HG03571 (cell line): ENCODE data around the gene GPR84.
"Not testable (repeated sequence)": the region's sequence is repeated elsewhere in the genome, so short reads cannot be mapped to it uniquely, and the experiment has no call there.

ENCODE experiments used
- ATAC-seq: cut with Tn5 transposase; IDR thresholded peaks from one replicate; pipeline ENCODE4 v1.9.1; 2021; ENCODE audit not compliant: unreplicated experiment

The GPR84 gene

GRCh38 chr12:54356951-54357356, 7.3 kb downstream of the GPR84 start:
- ATAC-seq: no peak

- no peak for ATAC-seq
Observed at GRCh38 chr12:54356228-54356627, 8.1 kb downstream of the GPR84 start.

- ATAC-seq: no peak
Observed at GRCh38 chr12:54355104-54355815, 9.0 kb downstream of the GPR84 start.

GRCh38 chr12:54354271-54354670, 10.0 kb downstream of the GPR84 start:
- not testable (repeated sequence) for ATAC-seq

GRCh38 chr12:54352891-54353874, 11.1 kb downstream of the GPR84 start:
- no peak for ATAC-seq

GRCh38 chr12:54352022-54352531, 12.2 kb downstream of the GPR84 start:
- no peak for ATAC-seq

- no peak for ATAC-seq
Observed at GRCh38 chr12:54351341-54351740, 12.9 kb downstream of the GPR84 start.

GRCh38 chr12:54350743-54351142, 13.5 kb downstream of the GPR84 start:
- no peak for ATAC-seq

- ATAC-seq: no peak
Observed at GRCh38 chr12:54349679-54350078, 14.6 kb downstream of the GPR84 start.

GRCh38 chr12:54349036-54349435, 15.2 kb downstream of the GPR84 start:
- no peak for ATAC-seq

GRCh38 chr12:54341378-54342300, 22.6 kb downstream of the GPR84 start:
- ATAC-seq: no peak

GRCh38 chr12:54340846-54341245, 23.4 kb downstream of the GPR84 start:
- no peak for ATAC-seq

GRCh38 chr12:54338698-54339296, 25.5 kb downstream of the GPR84 start:
- ATAC-seq: no peak

- ATAC-seq: no peak
Observed at GRCh38 chr12:54337854-54338650, 26.2 kb downstream of the GPR84 start.

- ATAC-seq: no peak
Observed at GRCh38 chr12:54337280-54337842, 26.9 kb downstream of the GPR84 start.

GRCh38 chr12:54333420-54334034, 30.8 kb downstream of the GPR84 start:
- ATAC-seq: no peak

GRCh38 chr12:54331461-54331860, 32.8 kb downstream of the GPR84 start:
- ATAC-seq: no peak

GRCh38 chr12:54330442-54330841, 33.8 kb downstream of the GPR84 start:
- no peak for ATAC-seq

- no peak for ATAC-seq
Observed at GRCh38 chr12:54329759-54330158, 34.5 kb downstream of the GPR84 start.
